Measurements from ENCODE around the gene DDB1.

Gene DDB1

GRCh38 chr11:61356706-61357105, 23.8 kb upstream of the DDB1 start:
- no peak for TF ChIP-seq CTCF (IDR thresholded peaks at IDR 0.05; ENCODE audit: borderline replicate concordance, insufficient read depth, low read depth, low read length)
- no peak overlapping the region for H3K4me3 ChIP-seq (ENCODE audit: low read depth, low read length)

GRCh38 chr11:61354208-61354607, 21.3 kb upstream of the DDB1 start:
- no peak for TF ChIP-seq CTCF (IDR thresholded peaks at IDR 0.05; ENCODE audit: borderline replicate concordance, insufficient read depth, low read depth, low read length)
- H3K4me3 ChIP-seq (ENCODE audit: low read depth, low read length): no peak overlapping the region

GRCh38 chr11:61353131-61354067, 20.5 kb upstream of the DDB1 start:
- H3K4me3 ChIP-seq (ENCODE audit: low read depth, low read length): no peak overlapping the region
- TF ChIP-seq CTCF (IDR thresholded peaks at IDR 0.05; ENCODE audit: borderline replicate concordance, insufficient read depth, low read depth, low read length): no peak

- TF ChIP-seq CTCF (IDR thresholded peaks at IDR 0.05; ENCODE audit: borderline replicate concordance, insufficient read depth, low read depth, low read length): no peak
- no peak overlapping the region for H3K4me3 ChIP-seq (ENCODE audit: low read depth, low read length)
Measured at GRCh38 chr11:61352038-61352437, 19.1 kb upstream of the DDB1 start.

GRCh38 chr11:61350803-61351202, 17.9 kb upstream of the DDB1 start:
- no peak for TF ChIP-seq CTCF (IDR thresholded peaks at IDR 0.05; ENCODE audit: borderline replicate concordance, insufficient read depth, low read depth, low read length)

GRCh38 chr11:61350336-61350735, 17.4 kb upstream of the DDB1 start:
- TF ChIP-seq CTCF (IDR thresholded peaks at IDR 0.05; ENCODE audit: borderline replicate concordance, insufficient read depth, low read depth, low read length): no peak
- no peak overlapping the region for H3K4me3 ChIP-seq (ENCODE audit: low read depth, low read length)

More at GRCh38 chr11:61350803-61351202, 17.9 kb upstream of the DDB1 start:
- H3K4me3 ChIP-seq (ENCODE audit: low read depth, low read length): no peak overlapping the region

GRCh38 chr11:61349916-61350315, 17.0 kb upstream of the DDB1 start:
- TF ChIP-seq CTCF (IDR thresholded peaks at IDR 0.05; ENCODE audit: borderline replicate concordance, insufficient read depth, low read depth, low read length): no peak
- H3K4me3 ChIP-seq (ENCODE audit: low read depth, low read length): no peak overlapping the region

Data from GM12875 (cell line).